Gastroesophageal sphincter (tissue), 3 donors: ENCODE data around the gene SNED1.

Source experiments
- POLR2A ChIP-seq, 2 donors: fragments of 450-650 bp; IDR thresholded peaks; one replicate each; pipeline ENCODE4 v1.6.1; 2017; ENCODE audit warnings: antibody characterized with exemption in 2 of 2, mild to moderate bottlenecking in 2 of 2, moderate library complexity in 1 of 2
- POLR2AphosphoS5 ChIP-seq: sonication (generic); formaldehyde crosslinking; IDR thresholded peaks from one replicate; pipeline ENCODE4 v1.6.1; 2017; ENCODE audit warnings: antibody characterized with exemption
- TF ChIP-seq, protein P1 (sequence below), 4 experiments: fragments of 200-600 bp in 2 of 4; fragments of 450-650 bp in 2 of 4; sonication (generic) in 1 of 4; IDR thresholded peaks; one replicate each; pipeline ENCODE4 v1.5.1; 2017 to 2019; ENCODE audit warnings: antibody characterized with exemption in 4 of 4, mild to moderate bottlenecking in 2 of 4, moderate library complexity in 2 of 4

DNA sequence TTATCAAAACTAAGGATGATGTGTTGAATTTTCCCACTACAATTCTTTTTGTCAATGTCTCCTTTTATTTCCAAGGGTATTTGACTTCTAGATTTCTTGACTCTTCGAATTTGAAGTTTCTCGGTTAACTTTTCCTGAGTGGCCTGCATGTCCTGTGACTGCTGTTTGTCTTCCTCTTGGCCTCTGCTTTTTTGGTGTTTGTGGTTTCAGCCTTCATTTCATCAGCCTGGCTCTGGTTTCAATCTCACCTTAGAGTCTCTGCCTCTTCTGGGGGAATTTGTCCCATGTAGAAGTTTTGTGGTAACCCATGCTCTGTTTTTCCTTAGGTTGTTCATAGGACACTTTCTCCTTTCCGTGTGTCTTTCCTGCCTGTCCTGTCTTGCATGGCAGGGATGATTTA, 28.3 kb upstream of the SNED1 start:
- TF ChIP-seq, protein P1, sequence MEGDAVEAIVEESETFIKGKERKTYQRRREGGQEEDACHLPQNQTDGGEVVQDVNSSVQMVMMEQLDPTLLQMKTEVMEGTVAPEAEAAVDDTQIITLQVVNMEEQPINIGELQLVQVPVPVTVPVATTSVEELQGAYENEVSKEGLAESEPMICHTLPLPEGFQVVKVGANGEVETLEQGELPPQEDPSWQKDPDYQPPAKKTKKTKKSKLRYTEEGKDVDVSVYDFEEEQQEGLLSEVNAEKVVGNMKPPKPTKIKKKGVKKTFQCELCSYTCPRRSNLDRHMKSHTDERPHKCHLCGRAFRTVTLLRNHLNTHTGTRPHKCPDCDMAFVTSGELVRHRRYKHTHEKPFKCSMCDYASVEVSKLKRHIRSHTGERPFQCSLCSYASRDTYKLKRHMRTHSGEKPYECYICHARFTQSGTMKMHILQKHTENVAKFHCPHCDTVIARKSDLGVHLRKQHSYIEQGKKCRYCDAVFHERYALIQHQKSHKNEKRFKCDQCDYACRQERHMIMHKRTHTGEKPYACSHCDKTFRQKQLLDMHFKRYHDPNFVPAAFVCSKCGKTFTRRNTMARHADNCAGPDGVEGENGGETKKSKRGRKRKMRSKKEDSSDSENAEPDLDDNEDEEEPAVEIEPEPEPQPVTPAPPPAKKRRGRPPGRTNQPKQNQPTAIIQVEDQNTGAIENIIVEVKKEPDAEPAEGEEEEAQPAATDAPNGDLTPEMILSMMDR (IDR thresholded peaks at IDR 0.05): no peak
- TF ChIP-seq POLR2A (IDR thresholded peaks at IDR 0.05) (no peak), POLR2AphosphoS5 (no peak)
